Sigmoid colon (tissue), 7 donors: ENCODE data around the gene NR1I3. TPM values are rescaled to one million over a fixed set of nuclear protein-coding genes. Genes with fewer than 3 reads are reported as not detected.

Source experiments
- DNase-seq: peaks from one replicate; pipeline ENCODE4 v3.0.0-alpha.2; 2019
- H3K27ac ChIP-seq, 4 donors: fragments of 200-600 bp; sonication (generic); one replicate each; pipeline ENCODE4 v1.5.1; 2016 to 2019; ENCODE audit warnings: mild to moderate bottlenecking in 1 of 4
- H3K27me3 ChIP-seq, 3 donors: fragments of 200-600 bp; sonication (generic); one replicate each; pipeline ENCODE4 v1.5.1; 2019; ENCODE audit warnings: mild to moderate bottlenecking in 1 of 3
- H3K36me3 ChIP-seq, 4 donors: fragments of 200-600 bp; sonication (generic); one replicate each; pipeline ENCODE4 v1.5.1; 2016 to 2019
- H3K4me1 ChIP-seq, 4 donors: fragments of 200-600 bp; sonication (generic); one replicate each; pipeline ENCODE4 v1.5.1; 2017 to 2019
- H3K4me3 ChIP-seq, 4 donors: fragments of 200-600 bp; sonication (generic); one replicate each; pipeline ENCODE4 v1.5.1; 2017 to 2019; ENCODE audit warnings: mild to moderate bottlenecking in 2 of 4, moderate library complexity in 1 of 4
- H3K9me3 ChIP-seq, 4 donors: fragments of 200-600 bp in 3 of 4; sonication (generic) in 3 of 4; one replicate each; pipeline versions ENCODE4 v1.5.1 to v1.6.1; 2013 to 2019
- CTCF ChIP-seq, 4 experiments: fragments of 450-650 bp in 3 of 4; fragments of 200-600 bp in 1 of 4; IDR thresholded peaks; one replicate each; pipeline ENCODE4 v1.5.1; 2016 to 2019; ENCODE audit warnings: antibody characterized with exemption in 4 of 4, mild to moderate bottlenecking in 3 of 4, moderate library complexity in 2 of 4
- EP300 ChIP-seq, 4 donors: sonication (generic); formaldehyde crosslinking; IDR thresholded peaks; one replicate each; pipeline ENCODE4 v1.6.1; 2017; ENCODE audit warnings: antibody characterized with exemption in 4 of 4
- POLR2A ChIP-seq, 2 donors: fragments of 450-650 bp; IDR thresholded peaks; one replicate each; pipeline ENCODE4 v1.6.1; 2016; ENCODE audit warnings: antibody characterized with exemption in 2 of 2, mild to moderate bottlenecking in 2 of 2, moderate library complexity in 2 of 2
- POLR2AphosphoS5 ChIP-seq, 4 donors: sonication (generic); formaldehyde crosslinking; IDR thresholded peaks; one replicate each; pipeline ENCODE4 v1.6.1; 2017; ENCODE audit warnings: antibody characterized with exemption in 4 of 4
- WGBS, 2 donors: extraction: QIAGEN DNeasy Blood & Tissue Kit; methylation state at CpG; one replicate each; pipeline ENCODE4 v1.1.7; 2013; 5-methylcytosine and 5-hydroxymethylcytosine counted together
- intact Hi-C: fragments of 100-400 bp; cut with DNase I; formaldehyde crosslinking; loops from one replicate; pipeline ENCODE4 v1.15.1; 2023
- polyA plus RNA-seq, 3 donors: library from polyadenylated mRNA; stranded (reverse); fragments of 200-250 nt; gene quantifications; one replicate each; pipeline ENCODE4 v1.2.3, GENCODE V29; 2013
- total RNA-seq, 4 donors: library from RNA; depleted of rRNA; stranded (reverse); fragments of >200 nt; gene quantifications; one replicate each; pipeline ENCODE4 v1.1.0, GENCODE V29; 2016
- donor health status: healthy with polysubstance abuse.
- donor health status: Bipolar disorder and iron deficiency.
- donor health status: healthy.

Gene NR1I3
- total and polyA plus RNA-seq, 7 donors, result 0.13 TPM; not detected in 6

DNA sequence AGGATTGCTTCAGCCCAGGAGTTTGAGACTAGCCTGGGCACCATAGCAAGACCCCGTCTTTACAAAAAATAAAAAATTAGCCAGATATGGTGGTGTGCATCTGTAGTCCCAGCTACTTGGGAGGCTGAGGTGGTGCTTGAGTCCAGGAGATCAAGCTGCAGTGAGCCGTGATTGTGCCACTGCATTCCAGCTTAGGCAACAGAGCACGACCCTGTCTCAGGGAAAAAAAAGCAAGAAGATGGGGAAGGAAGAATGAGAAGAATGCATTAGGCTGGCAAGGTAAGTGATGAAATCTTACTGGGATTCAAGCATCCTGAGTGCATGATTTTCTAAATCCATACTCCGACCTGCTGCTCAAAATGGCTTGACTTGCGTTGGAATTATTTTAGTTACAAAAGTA is 27.3 kb upstream of the NR1I3 start:
- Histone ChIP-seq H3K4me3 (no peak overlapping the region), H3K4me1 (peaks cover 0 to 26% (median 13%) of the 10 kb centered on the region in 4 donors), H3K9me3 (no peaks in the 10 kb centered on the region), H3K36me3 (no peaks in the 10 kb centered on the region), H3K27ac (no peak overlapping the region), H3K27me3 (peaks cover 0 to 4% (median 3%) of the 10 kb centered on the region in 3 donors)
- DNase-seq, result no peak
- TF ChIP-seq CTCF (IDR thresholded peaks at IDR 0.05) (no peak), EP300 (IDR thresholded peaks at IDR 0.05) (no peak), POLR2A (IDR thresholded peaks at IDR 0.05) (no peak), POLR2AphosphoS5 (IDR thresholded peaks at IDR 0.05) (no peak)
- 84 to 88% methylated on average over 5 of the region's 5 CpGs for WGBS, 2 donors
- intact Hi-C loops, result no loop called here

DNA sequence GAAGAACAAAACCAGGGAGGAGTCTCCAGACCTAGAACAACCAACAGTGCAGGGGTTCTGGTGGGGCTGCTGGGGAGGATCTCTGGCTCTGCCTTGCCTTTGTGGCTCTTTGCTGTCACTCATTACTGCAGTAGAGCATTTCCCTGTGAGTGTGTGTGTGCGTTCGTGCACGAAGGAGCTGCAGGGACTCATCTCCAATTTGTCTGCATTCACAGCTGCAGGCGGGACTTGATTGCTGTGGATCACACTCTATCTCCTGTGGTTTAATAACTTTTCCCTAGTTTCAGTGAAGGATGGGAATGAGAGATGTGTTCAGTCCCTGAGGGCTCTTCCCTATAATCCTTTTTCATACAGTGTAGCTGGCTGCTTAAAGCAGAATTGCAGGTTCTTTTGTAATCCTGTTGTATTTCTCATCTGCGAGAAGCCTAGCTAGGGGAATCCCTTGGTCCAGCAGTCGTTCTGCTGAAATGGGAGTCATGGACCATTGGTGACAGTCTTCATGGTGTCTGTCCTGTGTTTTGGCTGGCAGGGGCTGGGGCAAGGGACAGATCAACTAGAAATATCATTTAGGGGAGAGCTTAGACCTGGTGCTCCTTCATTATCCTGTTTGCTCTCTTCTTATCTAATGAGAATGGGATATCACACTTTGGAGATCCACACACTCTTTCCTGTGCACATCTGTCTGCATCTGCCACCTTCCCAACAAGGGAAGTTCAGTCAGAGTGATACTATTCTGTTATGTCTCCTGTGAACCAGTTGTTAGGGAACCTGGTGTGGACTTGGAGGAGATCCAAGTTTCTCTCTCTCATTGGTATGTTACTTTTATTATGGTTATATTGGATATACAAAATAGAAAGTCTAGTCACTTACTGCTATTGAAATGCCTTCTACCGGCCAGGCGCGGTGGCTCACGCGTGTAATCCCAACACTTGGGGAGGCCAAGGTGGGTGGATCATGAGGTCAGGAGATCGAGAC is 23.5 kb upstream of the NR1I3 start:
- Histone ChIP-seq H3K27me3 (peaks cover 0 to 34% (median 25%) of the 10 kb centered on the region in 3 donors), H3K27ac (peak overlapping the region in 1 of 4 donors; percentile 20), H3K9me3 (peaks cover 0 to 12% (median 10%) of the 10 kb centered on the region in 4 donors), H3K4me3 (no peak overlapping the region), H3K36me3 (no peaks in the 10 kb centered on the region), H3K4me1 (peaks cover 0 to 34% (median 19%) of the 10 kb centered on the region in 4 donors)
- intact Hi-C loops, result no loop called here
- 23 to 71% methylated on average over 12 of the region's 12 CpGs for WGBS, 2 donors
- TF ChIP-seq POLR2A (IDR thresholded peaks at IDR 0.05) (no peak), EP300 (IDR thresholded peaks at IDR 0.05) (no peak), CTCF (IDR thresholded peaks at IDR 0.05) (no peak), POLR2AphosphoS5 (IDR thresholded peaks at IDR 0.05) (no peak)
- DNase-seq, result no peak

DNA sequence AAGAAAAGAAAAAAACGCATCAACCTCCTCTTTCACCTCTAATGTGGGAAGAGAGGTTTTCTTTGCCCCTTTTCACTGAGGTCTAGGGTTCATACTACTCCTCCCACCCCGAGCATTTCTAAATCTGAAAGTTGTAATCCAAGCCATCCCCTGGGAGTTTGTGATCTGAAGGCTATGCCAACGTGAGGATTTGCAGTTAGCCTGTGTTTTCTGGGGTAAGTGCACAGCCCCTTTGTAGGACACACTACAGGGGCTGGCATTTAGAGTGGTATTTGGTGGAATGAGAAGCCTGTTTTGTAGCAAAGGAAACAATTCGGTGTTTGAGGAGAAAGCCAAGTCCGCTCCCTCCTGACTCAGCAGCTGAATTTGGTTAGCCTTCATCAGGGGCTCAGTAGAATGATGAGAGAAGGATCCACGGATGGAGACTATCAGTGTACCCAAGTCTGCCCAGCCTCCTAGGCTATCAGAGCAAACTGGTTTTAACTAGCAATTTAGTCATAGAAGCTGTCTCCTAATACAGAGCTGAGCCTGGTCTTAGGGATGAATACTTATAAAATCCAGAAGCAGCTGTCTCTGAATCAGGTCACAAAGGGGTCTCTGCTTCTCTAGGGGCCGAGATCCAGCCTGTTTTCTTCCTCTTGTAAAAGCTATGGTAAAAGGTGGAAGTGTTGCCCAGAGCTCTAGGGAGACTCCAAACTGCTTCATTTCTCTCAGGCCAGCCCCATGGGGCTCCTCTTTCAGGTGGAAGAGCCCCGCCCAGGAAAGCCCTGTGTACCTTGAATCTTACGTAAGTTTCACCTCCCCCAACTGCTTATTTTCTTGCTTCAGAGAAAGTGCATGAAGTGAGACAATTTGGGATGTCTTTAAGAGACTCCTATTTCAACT is 22.6 kb upstream of the NR1I3 start:
- whole genome bisulfite sequencing, 2 donors, result 38 to 47% methylated on average over 9 of the region's 9 CpGs
- intact Hi-C loops, result no loop called here
- H3K27me3 ChIP-seq, result peaks cover 0 to 34% (median 25%) of the 10 kb centered on the region in 3 donors
- peak overlapping the region in 1 of 4 donors; percentile 20 for H3K27ac ChIP-seq
- H3K9me3 ChIP-seq, result peaks cover 0 to 12% (median 10%) of the 10 kb centered on the region in 4 donors
- H3K4me3 ChIP-seq, result no peak overlapping the region
- H3K36me3 ChIP-seq, result no peaks in the 10 kb centered on the region
- TF ChIP-seq EP300 (IDR thresholded peaks at IDR 0.05) (no peak), CTCF (IDR thresholded peaks at IDR 0.05) (no peak), POLR2A (IDR thresholded peaks at IDR 0.05) (no peak), POLR2AphosphoS5 (IDR thresholded peaks at IDR 0.05) (no peak)
- DNase-seq, result no peak
- H3K4me1 ChIP-seq, result peaks cover 0 to 26% (median 12%) of the 10 kb centered on the region in 4 donors

DNA sequence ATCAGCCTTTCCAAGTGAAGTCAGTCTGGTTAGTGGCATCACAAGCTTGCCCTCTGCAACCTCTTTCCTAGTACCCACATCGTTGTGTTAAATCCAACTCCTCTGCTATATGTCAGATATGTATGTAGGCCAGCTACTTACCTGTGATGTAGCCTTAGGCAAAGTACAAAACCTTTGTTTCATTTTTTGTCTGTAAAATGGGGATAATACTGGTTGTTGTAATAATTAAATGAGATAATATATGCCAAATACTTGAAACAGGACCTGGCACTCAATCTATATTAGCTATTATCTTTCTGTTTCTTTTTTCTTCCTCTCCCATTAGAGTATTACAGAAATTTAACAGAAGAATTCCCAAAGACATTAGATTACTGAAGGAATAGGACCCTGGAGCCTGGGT is 21.8 kb upstream of the NR1I3 start:
- Histone ChIP-seq H3K27ac (peak overlapping the region in 1 of 4 donors; percentile 69), H3K4me3 (no peak overlapping the region), H3K9me3 (peaks cover 0 to 12% (median 10%) of the 10 kb centered on the region in 4 donors), H3K27me3 (peaks cover 0 to 34% (median 25%) of the 10 kb centered on the region in 3 donors), H3K36me3 (no peaks in the 10 kb centered on the region), H3K4me1 (peaks cover 0 to 26% (median 12%) of the 10 kb centered on the region in 4 donors)
- 63 to 72% methylated on average over 1 of the region's 1 CpG for WGBS, 2 donors
- DNase-seq, result no peak
- intact Hi-C loops, result no loop called here
- no peak for TF ChIP-seq CTCF (IDR thresholded peaks at IDR 0.05)
- TF ChIP-seq POLR2A (IDR thresholded peaks at IDR 0.05), result no peak
- TF ChIP-seq POLR2AphosphoS5 (IDR thresholded peaks at IDR 0.05), result no peak
- no peak for TF ChIP-seq EP300 (IDR thresholded peaks at IDR 0.05)
